Measurements from ENCODE around the gene DPF1.
A peak's percentile ranks its signal among the peaks of the same experiment; 100 is the strongest.

DPF1 gene

DNA sequence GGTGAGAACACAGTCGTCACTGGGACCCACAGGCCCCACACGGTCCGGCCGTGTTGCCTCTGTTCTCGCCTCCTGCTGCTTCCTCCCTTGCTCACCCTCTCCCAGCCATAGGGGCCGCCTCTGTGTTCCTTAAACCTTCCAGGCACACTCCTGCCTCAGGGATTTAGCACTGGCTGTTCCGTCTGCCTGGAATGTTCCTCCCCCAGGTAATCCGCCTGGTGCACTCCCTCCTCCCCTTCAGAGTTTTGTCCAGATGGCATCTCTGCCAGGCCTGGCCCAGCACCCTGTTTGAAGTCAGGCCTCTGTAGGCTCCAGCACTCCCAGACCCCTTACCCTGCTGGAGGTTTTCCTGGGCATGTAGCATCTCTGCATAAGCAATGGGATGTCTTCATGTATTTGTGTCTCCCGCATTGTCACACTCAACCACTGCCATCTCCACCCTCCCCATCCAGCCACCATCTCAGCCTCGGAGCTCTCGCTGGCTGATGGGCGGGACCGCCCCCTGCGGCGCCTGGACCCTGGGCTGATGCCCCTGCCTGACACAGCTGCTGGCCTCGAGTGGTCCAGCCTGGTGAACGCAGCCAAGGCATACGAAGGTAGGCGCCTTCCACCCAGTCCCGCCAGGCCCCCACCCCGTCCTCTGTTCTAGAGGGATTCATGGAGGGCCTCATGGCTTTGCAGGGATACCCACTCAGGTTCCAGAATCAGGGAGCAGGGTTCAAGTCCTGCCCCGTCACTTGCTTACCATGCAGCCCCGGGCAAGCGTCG, 25.9 kb downstream of the DPF1 start:
- TF ChIP-seq, protein P1, sequence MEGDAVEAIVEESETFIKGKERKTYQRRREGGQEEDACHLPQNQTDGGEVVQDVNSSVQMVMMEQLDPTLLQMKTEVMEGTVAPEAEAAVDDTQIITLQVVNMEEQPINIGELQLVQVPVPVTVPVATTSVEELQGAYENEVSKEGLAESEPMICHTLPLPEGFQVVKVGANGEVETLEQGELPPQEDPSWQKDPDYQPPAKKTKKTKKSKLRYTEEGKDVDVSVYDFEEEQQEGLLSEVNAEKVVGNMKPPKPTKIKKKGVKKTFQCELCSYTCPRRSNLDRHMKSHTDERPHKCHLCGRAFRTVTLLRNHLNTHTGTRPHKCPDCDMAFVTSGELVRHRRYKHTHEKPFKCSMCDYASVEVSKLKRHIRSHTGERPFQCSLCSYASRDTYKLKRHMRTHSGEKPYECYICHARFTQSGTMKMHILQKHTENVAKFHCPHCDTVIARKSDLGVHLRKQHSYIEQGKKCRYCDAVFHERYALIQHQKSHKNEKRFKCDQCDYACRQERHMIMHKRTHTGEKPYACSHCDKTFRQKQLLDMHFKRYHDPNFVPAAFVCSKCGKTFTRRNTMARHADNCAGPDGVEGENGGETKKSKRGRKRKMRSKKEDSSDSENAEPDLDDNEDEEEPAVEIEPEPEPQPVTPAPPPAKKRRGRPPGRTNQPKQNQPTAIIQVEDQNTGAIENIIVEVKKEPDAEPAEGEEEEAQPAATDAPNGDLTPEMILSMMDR (IDR thresholded peaks at IDR 0.05; ENCODE audit: insufficient read depth, low read depth, low read length, missing control alignments) = no peak
- no peak overlapping the region for H3K4me3 ChIP-seq (ENCODE audit: low read length)
- DNase-seq (ENCODE audit: low read depth) = no peak

DNA sequence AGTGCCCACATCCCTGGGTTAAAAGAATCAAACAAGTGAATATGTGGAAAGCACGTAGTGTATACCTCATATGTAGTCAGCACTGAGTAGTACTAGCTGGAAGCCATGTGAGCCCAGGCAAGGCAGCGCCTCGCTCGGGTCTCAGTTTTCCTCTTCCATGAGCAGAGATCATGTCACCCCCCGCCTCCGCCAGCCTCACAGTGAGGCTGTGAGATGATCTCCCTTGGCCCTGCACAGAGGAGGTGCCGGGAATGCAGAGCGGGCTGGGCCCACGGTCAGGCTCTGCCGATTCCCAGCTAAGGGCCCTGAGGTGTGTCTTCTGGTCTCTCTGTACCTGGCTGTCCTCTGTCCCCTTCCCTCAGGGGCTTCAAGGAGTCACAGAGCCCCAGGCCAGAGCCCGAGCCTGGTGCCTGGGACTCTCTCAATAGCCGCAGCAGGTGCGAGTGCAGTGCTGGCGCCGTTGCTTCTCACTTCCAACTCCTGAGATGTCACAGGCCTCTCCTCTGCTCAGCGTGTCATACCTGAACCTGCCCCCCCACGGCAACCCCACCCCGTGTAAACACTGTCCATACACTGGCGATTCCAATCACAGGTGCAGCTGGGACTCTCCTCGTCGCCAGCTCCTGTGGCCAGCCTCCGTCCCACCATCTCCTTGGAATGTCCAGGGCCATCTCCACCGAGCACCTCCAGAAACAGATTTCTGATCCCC, 26.9 kb downstream of the DPF1 start:
- DNase-seq (ENCODE audit: low read depth) = no peak
- TF ChIP-seq, protein P1 (IDR thresholded peaks at IDR 0.05; ENCODE audit: insufficient read depth, low read depth, low read length, missing control alignments) = no peak
- no peak overlapping the region for H3K4me3 ChIP-seq (ENCODE audit: low read length)

DNA sequence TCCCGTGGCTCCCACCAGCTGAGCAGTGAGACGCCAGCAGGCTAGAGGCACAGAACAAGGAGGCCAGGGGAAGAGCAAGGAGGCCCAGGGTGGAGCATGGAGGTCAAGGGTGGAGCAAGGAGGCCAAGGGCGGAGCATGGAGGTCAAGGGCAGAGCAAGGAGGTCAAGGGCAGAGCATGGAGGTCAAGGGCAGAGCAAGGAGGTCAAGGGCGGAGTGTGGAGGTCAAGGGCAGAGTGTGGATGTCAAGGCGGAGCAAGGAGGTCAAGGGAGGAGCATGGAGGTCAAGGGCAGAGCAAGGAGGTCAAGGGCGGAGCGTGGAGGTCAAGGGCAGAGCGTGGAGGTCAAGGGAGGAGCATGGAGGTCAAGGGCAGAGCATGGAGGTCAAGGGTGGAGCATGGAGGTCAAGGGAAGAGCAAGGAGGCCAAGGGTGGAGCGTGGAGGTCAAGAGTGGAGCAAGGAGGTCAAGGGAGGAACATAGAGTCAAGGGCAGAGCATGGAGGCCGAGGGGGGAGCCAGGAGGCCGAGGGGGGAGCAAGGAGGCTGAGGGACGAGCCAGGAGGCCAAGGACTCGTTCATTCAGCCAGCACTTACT, 27.7 kb downstream of the DPF1 start:
- no peak overlapping the region for H3K4me3 ChIP-seq (ENCODE audit: low read length)
- DNase-seq (ENCODE audit: low read depth) = no peak
- TF ChIP-seq, protein P1 (IDR thresholded peaks at IDR 0.05; ENCODE audit: insufficient read depth, low read depth, low read length, missing control alignments) = no peak

DNA sequence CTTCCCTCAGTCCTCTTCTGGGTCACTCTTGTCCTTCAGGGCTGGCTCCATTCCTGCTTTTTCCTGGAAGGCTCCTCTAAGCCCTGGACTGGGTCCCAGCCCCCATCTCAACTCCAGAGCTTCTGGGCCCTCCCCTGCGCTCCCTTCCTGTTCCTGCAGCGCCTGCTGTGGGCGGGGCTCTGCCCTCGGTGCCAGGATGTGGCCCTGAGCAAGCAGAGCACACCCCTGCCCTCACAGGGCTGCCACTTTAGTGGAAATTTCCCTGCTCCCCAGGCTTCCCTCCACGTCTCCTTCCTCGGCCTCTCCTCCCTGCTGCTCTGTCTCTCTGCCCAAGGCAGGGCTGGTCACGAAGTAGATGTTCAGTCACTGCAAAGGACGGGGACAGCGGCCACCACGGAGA, 28.8 kb downstream of the DPF1 start:
- TF ChIP-seq, protein P1 (IDR thresholded peaks at IDR 0.05; ENCODE audit: insufficient read depth, low read depth, low read length, missing control alignments) = no peak
- DNase-seq (ENCODE audit: low read depth) = no peak

DNA sequence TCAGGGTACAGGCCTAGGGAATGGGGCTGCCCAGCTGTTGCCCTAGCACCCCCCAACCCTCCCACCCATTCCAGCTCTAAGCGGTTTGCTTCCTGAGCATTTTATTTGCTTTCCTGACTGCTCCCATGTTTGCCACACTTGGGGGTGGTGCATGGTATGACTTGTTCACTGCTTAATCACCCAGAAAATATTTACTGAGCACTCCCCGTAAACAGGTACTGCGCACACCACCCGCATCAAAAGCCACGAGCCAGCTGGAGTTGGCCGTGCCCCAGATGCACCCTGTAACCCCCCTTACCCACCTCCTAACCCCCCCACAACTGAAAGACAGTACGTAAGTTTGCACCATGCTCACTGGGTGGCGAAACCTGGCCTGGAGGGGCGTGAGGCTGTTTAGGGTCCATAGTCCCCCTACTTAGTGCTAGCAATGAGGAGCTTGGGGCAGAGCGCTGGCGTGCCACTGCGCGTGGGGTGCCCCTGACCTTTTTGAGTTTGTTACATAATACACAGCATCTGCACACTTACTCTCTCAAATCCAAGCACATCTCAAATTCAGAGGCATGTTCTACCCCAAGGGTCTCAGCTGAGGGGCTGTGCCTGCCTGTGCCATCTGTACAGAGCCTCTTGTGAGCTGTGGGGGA, 29.8 kb downstream of the DPF1 start:
- TF ChIP-seq, protein P1 (IDR thresholded peaks at IDR 0.05; ENCODE audit: insufficient read depth, low read depth, low read length, missing control alignments) = no peak
- H3K4me3 ChIP-seq (ENCODE audit: low read length) = no peak overlapping the region
- peak; percentile 87 for DNase-seq (ENCODE audit: low read depth)

More for the DNA sequence above, 28.8 kb downstream of the DPF1 start:
- H3K4me3 ChIP-seq (ENCODE audit: low read length) = no peak overlapping the region

DNA sequence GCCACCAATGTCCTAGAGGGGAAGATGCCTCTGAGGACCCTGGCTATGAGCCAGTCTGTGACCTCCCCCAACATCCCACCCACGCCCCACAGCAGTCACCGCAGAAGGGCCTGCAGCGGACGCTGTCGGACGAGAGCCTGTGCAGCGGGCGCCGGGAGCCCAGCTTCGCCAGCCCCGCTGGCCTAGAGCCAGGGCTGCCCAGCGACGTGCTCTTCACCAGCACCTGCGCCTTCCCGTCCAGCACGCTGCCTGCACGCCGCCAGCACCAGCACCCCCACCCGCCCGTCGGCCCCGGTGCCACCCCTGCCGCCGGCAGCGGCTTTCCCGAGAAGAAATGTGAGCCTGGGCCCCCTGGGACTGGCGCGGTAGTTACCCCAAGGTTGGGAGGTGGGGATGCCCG, 30.6 kb downstream of the DPF1 start:
- no peak for DNase-seq (ENCODE audit: low read depth)
- no peak overlapping the region for H3K4me3 ChIP-seq (ENCODE audit: low read length)
- TF ChIP-seq, protein P1 (IDR thresholded peaks at IDR 0.05; ENCODE audit: insufficient read depth, low read depth, low read length, missing control alignments) = no peak

Data from epithelial cell of esophagus (primary cell).